NT2/D1 (cell line): ENCODE data around the gene NLRP14.

Experiments used
- DNase-seq: peaks from one replicate; pipeline ENCODE4 v3.0.0-alpha.2; 2011; ENCODE audit warnings: low read depth, low spot score
- H3K27me3 ChIP-seq: 2 replicates; pipeline ENCODE4 v1.6.0; 2011; ENCODE audit warnings: mild to moderate bottlenecking; ENCODE audit not compliant: insufficient read length, insufficient read depth
- H3K36me3 ChIP-seq: 2 replicates; pipeline ENCODE4 v1.6.1; 2011; ENCODE audit warnings: mild to moderate bottlenecking, low read length, mixed read lengths; ENCODE audit not compliant: insufficient read depth, insufficient read length
- H3K4me1 ChIP-seq: 2 replicates; pipeline ENCODE4 v1.5.1; 2011; ENCODE audit not compliant: insufficient read depth, insufficient read length
- H3K4me3 ChIP-seq: 2 replicates; pipeline ENCODE4 v1.5.1; 2011; ENCODE audit warnings: low read depth; ENCODE audit not compliant: insufficient read length
- H3K9ac ChIP-seq: 2 replicates; pipeline ENCODE4 v1.6.0; 2011; ENCODE audit warnings: low read depth; ENCODE audit not compliant: insufficient read length
- H3K9me3 ChIP-seq: 2 replicates; pipeline ENCODE4 v1.5.1; 2011; ENCODE audit warnings: mild to moderate bottlenecking, low read length; ENCODE audit not compliant: insufficient read depth
- SUZ12 ChIP-seq: IDR thresholded peaks from 2 replicates; pipeline ENCODE4 v1.6.1; 2011; ENCODE audit not compliant: insufficient read length, insufficient read depth; ENCODE audit errors: extremely low read depth
- YY1 ChIP-seq: IDR thresholded peaks from 2 replicates; pipeline ENCODE4 v1.6.1; 2011; ENCODE audit not compliant: insufficient read length, insufficient read depth
- ZNF274 ChIP-seq: IDR thresholded peaks from 2 replicates; pipeline ENCODE4 v1.6.1; 2011; ENCODE audit warnings: mild to moderate bottlenecking, low read depth, low read length

NLRP14 gene

DNA sequence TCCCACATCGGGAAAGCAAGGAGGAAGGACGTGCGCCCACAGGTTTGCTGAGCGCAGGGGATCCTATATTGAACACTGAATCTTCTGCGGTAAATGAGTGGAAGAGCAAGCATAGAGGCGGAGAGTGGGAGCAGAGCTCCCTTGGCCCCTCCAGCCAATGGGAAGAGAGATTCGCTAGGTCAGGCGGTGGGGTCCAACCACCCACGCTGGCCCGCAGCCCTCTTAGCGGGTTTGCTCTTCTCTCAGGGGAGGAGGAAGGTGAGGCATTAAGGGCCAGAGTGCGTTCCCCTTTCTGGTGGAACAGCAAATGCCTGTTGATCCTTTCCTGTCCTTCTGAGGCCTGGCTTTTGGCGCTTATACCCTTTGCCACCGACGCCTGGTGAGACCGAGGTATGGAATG is 10.6 kb downstream of the NLRP14 start:
- Histone ChIP-seq H3K9ac (no peak overlapping the region), H3K36me3 (no peaks in the 10 kb centered on the region), H3K4me1 (no peaks in the 10 kb centered on the region), H3K4me3 (no peak overlapping the region), H3K27me3 (no peaks in the 10 kb centered on the region), H3K9me3 (no peaks in the 10 kb centered on the region)
- TF ChIP-seq SUZ12, result no peak
- no peak for TF ChIP-seq ZNF274
- TF ChIP-seq YY1, result no peak
- no peak for DNase-seq

DNA sequence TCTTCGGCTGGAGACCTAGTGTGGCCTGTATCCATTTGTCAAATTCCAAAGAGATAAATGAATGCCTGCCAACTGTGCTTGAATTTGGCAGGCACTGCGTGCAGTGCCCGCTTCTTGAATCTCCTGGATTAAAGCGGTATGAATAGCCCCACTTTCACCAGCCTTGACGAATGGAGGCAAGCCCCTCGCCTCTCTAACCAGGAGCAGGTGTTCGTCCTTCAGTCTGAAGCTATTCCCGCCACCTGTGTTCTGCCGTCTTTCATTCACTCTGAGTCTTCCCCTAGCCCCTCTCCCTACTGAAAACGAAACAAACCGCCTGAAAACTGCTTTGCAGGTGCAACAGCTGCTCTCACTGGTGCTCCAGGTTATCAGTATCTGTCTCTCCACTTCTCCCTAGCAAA is 11.2 kb downstream of the NLRP14 start:
- no peaks in the 10 kb centered on the region for H3K9me3 ChIP-seq
- no peaks in the 10 kb centered on the region for H3K27me3 ChIP-seq
- H3K36me3 ChIP-seq, result no peaks in the 10 kb centered on the region
- H3K4me1 ChIP-seq, result no peaks in the 10 kb centered on the region
- H3K4me3 ChIP-seq, result no peak overlapping the region
- no peak for DNase-seq
- no peak overlapping the region for H3K9ac ChIP-seq
- TF ChIP-seq SUZ12 (no peak), YY1 (no peak)

- Histone ChIP-seq H3K27me3 (no peaks in the 10 kb centered on the region), H3K36me3 (no peaks in the 10 kb centered on the region), H3K9me3 (no peaks in the 10 kb centered on the region), H3K4me3 (no peak overlapping the region), H3K9ac (no peak overlapping the region), H3K4me1 (no peaks in the 10 kb centered on the region)
- no peak for DNase-seq
- TF ChIP-seq YY1 (no peak), SUZ12 (no peak), ZNF274 (no peak)
Observed at GRCh38 chr11:7032692-7033091, 12.4 kb downstream of the NLRP14 start.

GRCh38 chr11:7034019-7034418 is 13.7 kb downstream of the NLRP14 start:
- Histone ChIP-seq H3K4me1 (no peaks in the 10 kb centered on the region), H3K27me3 (no peaks in the 10 kb centered on the region), H3K4me3 (no peak overlapping the region), H3K36me3 (no peaks in the 10 kb centered on the region), H3K9me3 (no peaks in the 10 kb centered on the region), H3K9ac (no peak overlapping the region)
- DNase-seq, result no peak
- TF ChIP-seq ZNF274, result no peak
- TF ChIP-seq YY1, result no peak
- TF ChIP-seq SUZ12, result no peak

DNA sequence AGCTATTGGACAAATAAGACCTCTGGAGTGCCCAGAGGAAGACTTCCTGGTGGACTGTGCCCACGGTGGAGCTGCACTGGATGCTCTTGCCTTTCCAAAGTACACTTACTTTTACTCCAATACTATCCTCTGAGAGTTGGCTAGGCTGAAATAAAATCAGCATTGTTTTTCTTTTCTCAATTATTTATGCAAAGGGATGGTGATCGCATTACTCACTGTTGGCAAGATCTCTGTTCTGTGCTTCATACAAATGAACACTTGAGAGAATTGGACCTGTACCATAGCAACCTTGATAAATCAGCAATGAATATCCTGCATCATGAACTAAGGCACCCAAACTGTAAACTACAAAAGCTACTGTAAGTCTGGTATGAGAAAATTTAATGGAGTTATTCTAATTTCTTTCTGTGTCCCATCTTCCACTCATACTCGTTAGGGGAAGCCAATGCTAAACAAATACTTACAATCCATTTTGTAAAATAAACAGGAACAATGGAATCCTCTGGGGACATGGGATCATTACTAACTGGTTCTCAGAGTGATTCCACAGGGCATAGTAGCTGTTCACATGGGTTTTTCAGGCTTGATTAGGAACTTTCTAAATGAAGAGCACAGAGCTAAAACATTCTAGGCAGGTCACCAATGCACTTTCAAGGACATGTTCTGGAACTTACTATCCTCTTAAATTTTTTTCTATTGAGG is 26.3 kb downstream of the NLRP14 start:
- DNase-seq, result no peak
- H3K4me3 ChIP-seq, result no peak overlapping the region
- no peaks in the 10 kb centered on the region for H3K4me1 ChIP-seq
- H3K27me3 ChIP-seq, result no peaks in the 10 kb centered on the region
- H3K9me3 ChIP-seq, result no peaks in the 10 kb centered on the region
- H3K36me3 ChIP-seq, result no peaks in the 10 kb centered on the region
- TF ChIP-seq ZNF274 (no peak), YY1 (no peak), SUZ12 (no peak)
- no peak overlapping the region for H3K9ac ChIP-seq

- Histone ChIP-seq H3K4me3 (no peak overlapping the region), H3K4me1 (no peaks in the 10 kb centered on the region), H3K27me3 (no peaks in the 10 kb centered on the region), H3K9ac (no peak overlapping the region), H3K36me3 (no peaks in the 10 kb centered on the region), H3K9me3 (no peaks in the 10 kb centered on the region)
- DNase-seq, result no peak
- TF ChIP-seq SUZ12 (no peak), YY1 (no peak), ZNF274 (no peak)
Observed at GRCh38 chr11:7050191-7050590, 29.9 kb downstream of the NLRP14 start.

DNA sequence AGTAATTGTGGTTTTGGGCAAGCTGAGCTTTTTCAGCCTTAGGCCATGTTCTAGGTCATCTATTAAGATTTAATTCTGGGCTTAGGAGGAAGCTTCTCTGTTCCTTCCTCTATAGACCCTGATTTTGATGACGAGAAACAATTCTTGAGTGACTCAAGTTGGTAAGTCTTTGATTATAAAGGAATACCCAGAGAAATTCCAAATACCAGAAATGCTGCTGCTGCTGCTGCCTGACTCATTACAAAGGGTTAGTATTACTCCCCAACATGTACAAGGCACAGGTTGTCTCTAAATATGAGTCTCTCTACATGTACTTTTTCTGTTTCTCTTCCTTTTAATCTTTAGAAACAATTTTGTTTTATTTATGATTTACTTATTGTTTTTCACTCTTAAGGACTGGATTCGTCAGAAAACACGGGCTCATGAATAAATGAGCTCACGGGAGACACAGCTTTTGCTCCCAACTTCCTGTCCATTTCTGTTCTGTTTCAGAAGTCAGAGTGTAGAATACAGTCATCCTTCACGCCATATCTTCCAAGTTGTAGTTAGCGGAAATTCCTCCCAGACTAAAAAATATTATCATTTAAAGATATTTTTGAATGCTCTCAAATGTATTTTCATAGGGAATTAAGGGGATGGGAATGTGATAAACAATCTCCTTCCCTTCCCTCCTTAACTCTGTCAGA is 36.7 kb downstream of the NLRP14 start:
- H3K4me3 ChIP-seq, result no peak overlapping the region
- no peaks in the 10 kb centered on the region for H3K27me3 ChIP-seq
- no peaks in the 10 kb centered on the region for H3K9me3 ChIP-seq
- no peaks in the 10 kb centered on the region for H3K4me1 ChIP-seq
- no peak for TF ChIP-seq YY1
- no peak for TF ChIP-seq ZNF274
- no peak for TF ChIP-seq SUZ12
- no peak overlapping the region for H3K9ac ChIP-seq
- DNase-seq, result no peak
- H3K36me3 ChIP-seq, result no peaks in the 10 kb centered on the region
